Activated gamma-delta T cell (primary cell): ENCODE measurements around the gene CCNH.

Experiments used
- DNase-seq: peaks from one replicate; lab custom pipeline; 2025; lab: John Stamatoyannopoulos, UW

The CCNH gene

DNA sequence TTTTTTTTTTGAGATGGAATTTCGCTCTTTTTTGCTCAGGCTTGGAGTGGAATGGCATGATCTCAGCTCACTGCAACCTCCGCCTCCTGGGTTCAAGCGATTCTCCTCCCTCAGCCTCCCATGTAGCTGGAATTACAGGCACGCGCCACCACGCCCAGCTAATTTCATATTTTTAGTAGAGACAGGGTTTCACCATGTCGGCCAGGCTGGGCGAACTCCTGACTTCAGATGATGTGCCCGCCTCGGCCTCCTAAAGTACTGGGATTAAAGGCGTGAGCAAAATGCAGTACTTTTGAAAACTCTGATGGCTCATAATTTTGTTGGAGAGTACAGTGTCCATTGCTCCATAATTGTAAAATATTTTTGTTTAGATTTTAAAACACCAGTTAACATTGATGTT is 52.6 kb downstream of the CCNH start:
- no peak for DNase-seq

DNA sequence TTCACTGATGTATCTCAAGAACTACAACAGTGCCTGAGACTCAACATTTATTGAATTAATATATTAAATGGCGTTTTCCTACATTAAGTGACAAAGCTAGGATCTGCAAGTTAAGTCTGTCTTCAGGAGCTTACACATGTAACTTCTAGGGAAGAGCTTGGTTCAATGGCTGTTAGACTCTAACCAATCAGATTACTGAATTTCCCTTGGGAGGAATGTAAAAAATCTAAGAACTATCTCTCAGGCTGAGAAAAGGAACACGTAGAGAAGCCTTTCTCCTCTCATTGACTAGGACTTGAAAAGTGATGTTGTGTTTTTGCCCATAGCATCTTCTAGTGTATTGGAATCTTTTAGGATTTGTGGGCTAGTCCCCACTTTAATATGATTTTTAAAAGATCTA is 53.6 kb downstream of the CCNH start:
- no peak for DNase-seq

DNA sequence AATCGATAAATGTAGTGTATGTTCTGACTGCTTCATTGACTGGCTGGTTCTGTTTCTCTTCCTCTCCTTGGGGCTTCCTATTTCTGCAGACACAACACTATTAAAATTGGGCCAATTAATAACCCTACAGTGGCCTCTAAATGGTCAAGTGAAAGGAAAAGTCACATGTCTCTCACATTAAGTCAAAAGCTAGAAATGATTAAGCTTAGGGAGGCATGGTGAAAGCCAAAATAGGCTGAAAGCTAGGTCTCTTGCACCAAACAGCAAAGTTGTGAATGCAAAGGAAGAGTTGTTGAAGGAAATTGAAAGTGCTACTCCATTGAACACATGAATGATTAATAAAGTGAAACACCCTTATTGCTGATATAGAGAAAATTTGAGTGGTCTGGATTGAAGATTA is 58.2 kb downstream of the CCNH start:
- no peak for DNase-seq

DNA sequence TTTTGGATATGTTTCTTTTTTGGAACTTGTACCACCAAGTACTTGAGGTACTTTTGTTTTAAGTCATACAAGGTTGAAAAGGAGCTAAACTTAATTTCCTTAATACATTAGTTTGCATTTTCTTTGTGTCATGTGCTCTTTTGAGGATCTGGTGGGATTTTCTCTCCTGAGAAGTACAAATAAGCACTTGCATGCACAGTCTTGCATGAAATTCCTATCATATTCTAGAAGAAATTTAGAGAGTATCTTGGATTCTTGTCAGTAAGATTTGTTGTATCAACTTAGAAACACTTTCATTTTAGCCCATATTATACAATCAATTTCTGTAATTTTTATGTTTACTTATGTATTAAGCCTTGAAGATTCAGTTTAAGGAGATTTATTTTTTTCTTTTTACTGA is 64.9 kb downstream of the CCNH start:
- no peak for DNase-seq

DNA sequence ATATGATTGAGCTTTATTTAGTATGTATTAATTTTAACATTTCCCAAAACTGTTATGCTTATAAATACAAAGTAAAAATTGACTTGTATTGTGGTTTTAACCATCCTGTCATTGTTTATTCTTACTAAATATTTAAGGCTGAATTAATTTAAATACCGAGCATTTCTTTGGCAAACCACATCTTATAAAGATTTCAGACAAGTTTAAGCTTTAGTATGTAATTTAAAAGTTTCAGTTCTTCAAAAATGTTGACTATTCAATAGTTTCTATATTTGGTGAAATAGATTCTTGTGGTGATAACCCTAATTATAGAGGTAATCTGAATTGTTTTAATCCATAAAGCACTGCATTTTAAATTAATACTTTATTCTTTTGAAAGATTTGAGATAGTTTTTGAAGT is 65.5 kb downstream of the CCNH start:
- DNase-seq, result no peak
